ENCODE results near the gene CCDC148. TPM values are rescaled to one million over a fixed set of nuclear protein-coding genes. Genes with fewer than 3 reads are reported as not detected.

The CCDC148 gene
- total and polyA plus RNA-seq, 10 of the 15 experiments (the other 5 are each of a cell fraction or from before 2014, with no cell fraction given): 0.07 to 0.30 (median 0.18) TPM; not detected in 7

DNA sequence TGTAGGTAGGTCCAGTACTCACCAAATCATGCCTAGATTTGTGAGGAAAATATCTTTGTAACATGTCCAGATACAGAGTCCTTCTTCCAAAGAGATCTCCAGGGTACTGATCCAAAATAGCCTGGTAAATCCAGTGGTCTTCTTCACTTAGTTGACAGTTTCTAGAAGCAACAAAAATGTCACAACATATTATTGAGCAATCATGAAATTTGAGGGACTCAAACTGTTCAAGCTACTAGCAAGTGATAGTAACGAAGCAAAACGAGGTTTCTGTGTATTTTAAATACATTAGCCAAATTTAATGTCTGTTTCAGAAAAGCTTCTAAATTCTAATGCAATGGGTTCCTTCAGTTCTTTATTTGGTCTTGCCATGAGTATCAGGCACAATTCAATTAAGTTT lies 142.8 kb downstream of the CCDC148 start:
- SMC1A ChIA-PET (ENCODE audit: uncharacterized antibody, unreplicated experiment): no interaction called here
- RAD21 ChIA-PET (ENCODE audit: unreplicated experiment): no interaction called here

More for the DNA sequence above, 142.8 kb downstream of the CCDC148 start:
- TF ChIP-seq, protein P1, sequence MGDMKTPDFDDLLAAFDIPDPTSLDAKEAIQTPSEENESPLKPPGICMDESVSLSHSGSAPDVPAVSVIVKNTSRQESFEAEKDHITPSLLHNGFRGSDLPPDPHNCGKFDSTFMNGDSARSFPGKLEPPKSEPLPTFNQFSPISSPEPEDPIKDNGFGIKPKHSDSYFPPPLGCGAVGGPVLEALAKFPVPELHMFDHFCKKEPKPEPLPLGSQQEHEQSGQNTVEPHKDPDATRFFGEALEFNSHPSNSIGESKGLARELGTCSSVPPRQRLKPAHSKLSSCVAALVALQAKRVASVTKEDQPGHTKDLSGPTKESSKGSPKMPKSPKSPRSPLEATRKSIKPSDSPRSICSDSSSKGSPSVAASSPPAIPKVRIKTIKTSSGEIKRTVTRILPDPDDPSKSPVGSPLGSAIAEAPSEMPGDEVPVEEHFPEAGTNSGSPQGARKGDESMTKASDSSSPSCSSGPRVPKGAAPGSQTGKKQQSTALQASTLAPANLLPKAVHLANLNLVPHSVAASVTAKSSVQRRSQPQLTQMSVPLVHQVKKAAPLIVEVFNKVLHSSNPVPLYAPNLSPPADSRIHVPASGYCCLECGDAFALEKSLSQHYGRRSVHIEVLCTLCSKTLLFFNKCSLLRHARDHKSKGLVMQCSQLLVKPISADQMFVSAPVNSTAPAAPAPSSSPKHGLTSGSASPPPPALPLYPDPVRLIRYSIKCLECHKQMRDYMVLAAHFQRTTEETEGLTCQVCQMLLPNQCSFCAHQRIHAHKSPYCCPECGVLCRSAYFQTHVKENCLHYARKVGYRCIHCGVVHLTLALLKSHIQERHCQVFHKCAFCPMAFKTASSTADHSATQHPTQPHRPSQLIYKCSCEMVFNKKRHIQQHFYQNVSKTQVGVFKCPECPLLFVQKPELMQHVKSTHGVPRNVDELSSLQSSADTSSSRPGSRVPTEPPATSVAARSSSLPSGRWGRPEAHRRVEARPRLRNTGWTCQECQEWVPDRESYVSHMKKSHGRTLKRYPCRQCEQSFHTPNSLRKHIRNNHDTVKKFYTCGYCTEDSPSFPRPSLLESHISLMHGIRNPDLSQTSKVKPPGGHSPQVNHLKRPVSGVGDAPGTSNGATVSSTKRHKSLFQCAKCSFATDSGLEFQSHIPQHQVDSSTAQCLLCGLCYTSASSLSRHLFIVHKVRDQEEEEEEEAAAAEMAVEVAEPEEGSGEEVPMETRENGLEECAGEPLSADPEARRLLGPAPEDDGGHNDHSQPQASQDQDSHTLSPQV (IDR thresholded peaks at IDR 0.05): no peak
- TF ChIP-seq ZNF384 (IDR thresholded peaks at IDR 0.05; ENCODE audit: borderline replicate concordance, low read depth, low read length): no peak
- TF ChIP-seq PAX5 (IDR thresholded peaks at IDR 0.05; ENCODE audit: borderline replicate concordance, low read depth, low read length): no peak
- TF ChIP-seq STAT3 (IDR thresholded peaks at IDR 0.05; ENCODE audit: low read depth, low read length): no peak
- no peak for TF ChIP-seq CREM (IDR thresholded peaks at IDR 0.05; ENCODE audit: low read depth)
- no peak for TF ChIP-seq LARP7 (IDR thresholded peaks at IDR 0.05)
- no peak for TF ChIP-seq IRF4 (IDR thresholded peaks at IDR 0.05; ENCODE audit: low read depth, low read length)
- TF ChIP-seq SPI1 (IDR thresholded peaks at IDR 0.05; ENCODE audit: borderline replicate concordance, insufficient read depth, low read depth, low read length): no peak
- no peak for TF ChIP-seq IKZF1 (conservative IDR thresholded peaks at IDR 0.05)
- TF ChIP-seq FOS (IDR thresholded peaks at IDR 0.05; ENCODE audit: borderline replicate concordance, extremely low read depth, insufficient read length): no peak
- no peak for TF ChIP-seq ZNF622 (IDR thresholded peaks at IDR 0.05)
- no peak for TF ChIP-seq ZNF274 (IDR thresholded peaks at IDR 0.05; ENCODE audit: insufficient read depth, insufficient read length)
- TF ChIP-seq RFX5 (IDR thresholded peaks at IDR 0.05; ENCODE audit: low read depth, low read length): no peak
- no peak for TF ChIP-seq SMAD1 (IDR thresholded peaks at IDR 0.05; ENCODE audit: low read depth, partially characterized antibody)
- no peak for TF ChIP-seq POLR2A (IDR thresholded peaks at IDR 0.05; ENCODE audit: low read depth, low read length)
- TF ChIP-seq, protein P2, sequence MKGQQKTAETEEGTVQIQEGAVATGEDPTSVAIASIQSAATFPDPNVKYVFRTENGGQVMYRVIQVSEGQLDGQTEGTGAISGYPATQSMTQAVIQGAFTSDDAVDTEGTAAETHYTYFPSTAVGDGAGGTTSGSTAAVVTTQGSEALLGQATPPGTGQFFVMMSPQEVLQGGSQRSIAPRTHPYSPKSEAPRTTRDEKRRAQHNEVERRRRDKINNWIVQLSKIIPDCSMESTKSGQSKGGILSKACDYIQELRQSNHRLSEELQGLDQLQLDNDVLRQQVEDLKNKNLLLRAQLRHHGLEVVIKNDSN (IDR thresholded peaks at IDR 0.05; ENCODE audit: borderline replicate concordance, extremely low read length, insufficient read depth, low read depth, low read length): no peak
- TF ChIP-seq BHLHE40 (IDR thresholded peaks at IDR 0.05; ENCODE audit: borderline replicate concordance in 1 of 2, low read depth in 2 of 2, low read length in 1 of 2): no peak
- TF ChIP-seq CHD4 (IDR thresholded peaks at IDR 0.05): no peak
- no peak for TF ChIP-seq CBX3 (IDR thresholded peaks at IDR 0.05; ENCODE audit: borderline replicate concordance, low read depth)
- no peak for TF ChIP-seq MEF2B (IDR thresholded peaks at IDR 0.05; ENCODE audit: partially characterized antibody, poor library complexity, severe bottlenecking)
- WGBS (ENCODE audit: insufficient coverage, insufficient replicate concordance, low lambda C conversion rate, missing lambda C conversion rate): 0% methylated on average over 2 of the region's 2 CpGs
- no peak overlapping the region for H3K27ac ChIP-seq (ENCODE audit: control insufficient read depth, insufficient read depth)
- no peak overlapping the region for H3K9ac ChIP-seq (ENCODE audit: control insufficient read depth, insufficient read depth, low read length)
- H3K4me1 ChIP-seq (ENCODE audit: control insufficient read depth, insufficient read depth, low read length): no peaks in the 10 kb centered on the region
- no peaks in the 10 kb centered on the region for H3K9me3 ChIP-seq (replicated peaks; ENCODE audit: control insufficient read depth, insufficient read depth, low read length)
- in situ Hi-C loops (cut with MboI) (no loop called here), intact Hi-C loops (cut with micrococcal nuclease; ENCODE audit: unreplicated experiment) (no loop called here)
- no peaks in the 10 kb centered on the region for H3K36me3 ChIP-seq (ENCODE audit: control insufficient read depth in 2 of 2, insufficient read depth in 2 of 2, low read length in 1 of 2)
- H3K79me2 ChIP-seq (ENCODE audit: control insufficient read depth, insufficient read depth, low read length): no peaks in the 10 kb centered on the region
- ChIA-PET POLR2A (no interaction called here), CTCF (no interaction called here)
- BruUV-seq (replicated peaks): no TSS peak
- no peaks in the 10 kb centered on the region for H4K20me1 ChIP-seq (ENCODE audit: control insufficient read depth, insufficient read depth)
- H3K27me3 ChIP-seq (replicated peaks in 1 of 2; ENCODE audit: control insufficient read depth in 2 of 2, insufficient read depth in 2 of 2, low read length in 1 of 2): no peaks in the 10 kb centered on the region
- H3K4me3 ChIP-seq: no peak overlapping the region
- ATAC-seq: no peak
- no peak overlapping the region for H3K4me2 ChIP-seq (ENCODE audit: control insufficient read depth, insufficient read depth)
- FAIRE-seq: no peak
- H2AFZ ChIP-seq (ENCODE audit: control insufficient read depth, low read depth, low read length): no peak overlapping the region
- no peak for DNase-seq (ENCODE audit: low read depth, low spot score)
